ENCODE measurements around the gene KIAA0513.

Gene KIAA0513

GRCh38 chr16:85123891-85124635, 96.5 kb downstream of the KIAA0513 start:
- DNase-seq, result no peak

DNA sequence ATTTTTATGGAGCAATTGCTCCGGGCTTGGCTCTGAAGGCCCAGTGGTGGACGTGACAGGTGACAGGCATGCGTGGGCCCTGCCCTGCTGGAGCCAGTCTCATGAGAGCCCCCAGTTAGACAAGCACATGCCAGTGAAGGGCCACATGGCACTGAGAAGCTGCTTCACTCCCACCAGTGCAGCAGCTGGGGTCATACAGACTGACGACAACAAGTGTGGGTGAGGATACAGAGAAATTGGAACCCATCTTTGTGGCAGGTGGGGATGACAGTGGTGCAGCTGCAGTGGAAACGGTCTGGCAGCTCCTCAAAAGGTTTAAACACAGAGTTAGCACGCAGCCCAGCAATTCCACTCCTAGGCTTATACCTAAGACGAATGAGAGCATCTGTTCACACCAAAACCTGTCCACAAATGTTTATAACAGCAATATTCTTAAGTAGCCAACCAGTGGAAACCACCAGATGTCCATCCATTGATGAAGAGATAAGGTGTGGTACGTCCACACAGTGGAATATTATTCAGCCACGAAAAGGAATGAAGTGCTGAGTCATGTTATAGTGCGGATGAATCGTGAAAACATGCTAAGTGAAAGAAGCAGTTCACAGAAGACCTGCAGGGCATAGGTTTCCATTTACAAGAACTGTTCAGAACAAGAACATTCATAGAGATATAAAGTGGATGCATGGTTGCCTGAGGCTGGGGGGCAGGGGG, 97.2 kb downstream of the KIAA0513 start:
- DNase-seq, result no peak

DNA sequence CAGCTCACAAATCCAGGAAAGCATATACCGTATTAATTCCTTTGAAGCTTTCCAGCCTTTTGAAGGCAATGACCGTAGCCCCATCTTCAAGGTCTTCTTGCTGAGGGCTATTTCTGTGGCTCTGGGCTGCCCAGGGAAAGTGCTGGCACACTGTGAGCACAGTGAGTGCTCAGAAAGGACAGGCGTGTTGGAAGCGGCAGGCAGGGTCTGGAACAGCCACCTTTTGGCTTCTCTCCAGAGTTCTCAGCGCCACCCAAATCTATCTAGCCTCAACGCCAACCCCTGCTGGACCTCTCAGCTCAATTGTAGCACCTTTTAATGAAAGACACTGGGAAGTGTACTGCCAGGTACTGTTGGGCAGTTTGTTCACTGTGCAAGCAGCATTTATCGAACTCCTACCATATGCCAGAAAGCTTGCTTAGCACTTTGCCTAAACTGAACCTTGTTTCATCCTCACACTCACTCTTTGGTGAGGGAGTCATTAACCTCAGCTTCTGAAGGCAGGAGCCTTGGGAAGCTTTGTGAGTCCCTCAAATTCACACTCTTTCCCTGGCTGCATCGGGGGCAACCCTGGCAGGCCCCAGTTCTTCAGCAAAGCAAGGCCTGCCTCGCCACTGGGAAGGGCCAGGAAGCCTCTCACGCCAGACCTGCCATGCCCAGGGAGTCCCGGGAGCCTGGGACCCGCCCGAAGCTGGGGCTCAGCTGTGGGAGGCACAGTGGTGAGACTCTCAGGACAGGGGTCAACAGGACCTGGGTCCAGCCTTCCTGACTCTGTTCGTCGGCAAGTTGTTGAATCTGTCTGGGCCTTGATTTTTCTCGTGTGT, 98.2 kb downstream of the KIAA0513 start:
- no peak for DNase-seq

DNA sequence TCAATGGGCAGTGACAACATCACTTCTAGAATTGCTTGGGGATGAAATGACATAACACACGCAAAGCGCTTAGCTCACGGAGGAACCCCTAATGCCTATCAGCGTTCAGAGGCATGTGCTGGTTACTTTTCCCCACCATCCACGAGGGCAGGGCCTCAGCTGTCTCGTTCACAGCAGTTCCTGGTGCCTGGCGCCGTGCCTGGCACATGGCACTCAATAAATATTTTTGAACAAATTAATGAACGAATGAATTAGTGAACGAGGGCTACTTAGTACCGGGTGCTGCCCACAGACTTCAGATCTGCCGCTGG, 98.8 kb downstream of the KIAA0513 start:
- no peak for DNase-seq

GRCh38 chr16:85126705-85127378, 99.2 kb downstream of the KIAA0513 start:
- no peak for DNase-seq

- DNase-seq, result no peak
These were observed 99.8 kb downstream of the KIAA0513 start for GRCh38 chr16:85127379-85127723.

- DNase-seq, result no peak
These were observed 100.7 kb downstream of the KIAA0513 start for GRCh38 chr16:85128079-85128837.

DNA sequence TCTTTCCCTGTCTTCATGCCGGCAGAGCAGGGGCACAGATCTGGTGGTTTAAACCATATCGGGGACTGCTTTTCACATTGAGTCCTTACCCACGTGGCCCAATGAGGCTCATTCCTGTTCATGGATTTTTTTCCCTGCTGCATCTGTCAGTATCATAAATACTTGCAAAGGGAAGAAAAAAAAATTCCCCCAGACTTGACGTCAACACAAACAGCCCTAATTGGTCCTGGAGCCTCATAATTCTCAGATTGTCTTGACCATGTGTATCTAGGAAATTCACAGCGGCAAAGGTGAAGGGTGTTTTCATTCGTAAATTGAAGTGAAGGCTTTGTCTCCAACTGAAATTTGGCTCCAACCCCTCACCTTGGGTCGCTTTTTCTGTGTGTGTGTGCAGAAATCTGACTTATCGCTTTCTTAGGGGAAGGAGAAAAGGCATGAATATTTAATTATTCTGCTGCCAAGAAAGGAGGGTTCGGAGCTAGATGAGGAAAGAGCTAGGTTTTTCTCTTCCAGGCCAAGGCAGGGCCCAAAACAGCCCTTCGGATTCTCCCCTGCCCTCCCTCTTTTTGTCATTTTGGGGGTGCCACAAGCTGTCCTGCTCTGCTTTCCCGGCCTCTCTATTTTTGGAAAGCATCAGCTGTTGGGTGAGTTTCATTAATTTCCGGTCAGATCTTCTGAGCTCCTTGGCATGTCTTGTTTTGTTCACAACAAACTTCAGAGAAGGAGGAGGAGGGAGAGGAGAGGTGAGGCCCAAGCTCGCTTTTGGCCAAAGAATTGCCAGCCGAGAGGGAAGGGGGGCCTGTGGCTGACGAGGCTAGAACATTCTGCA, 102.5 kb downstream of the KIAA0513 start:
- no peak for DNase-seq

GRCh38 chr16:85130705-85131028, 103.1 kb downstream of the KIAA0513 start:
- DNase-seq, result no peak

DNA sequence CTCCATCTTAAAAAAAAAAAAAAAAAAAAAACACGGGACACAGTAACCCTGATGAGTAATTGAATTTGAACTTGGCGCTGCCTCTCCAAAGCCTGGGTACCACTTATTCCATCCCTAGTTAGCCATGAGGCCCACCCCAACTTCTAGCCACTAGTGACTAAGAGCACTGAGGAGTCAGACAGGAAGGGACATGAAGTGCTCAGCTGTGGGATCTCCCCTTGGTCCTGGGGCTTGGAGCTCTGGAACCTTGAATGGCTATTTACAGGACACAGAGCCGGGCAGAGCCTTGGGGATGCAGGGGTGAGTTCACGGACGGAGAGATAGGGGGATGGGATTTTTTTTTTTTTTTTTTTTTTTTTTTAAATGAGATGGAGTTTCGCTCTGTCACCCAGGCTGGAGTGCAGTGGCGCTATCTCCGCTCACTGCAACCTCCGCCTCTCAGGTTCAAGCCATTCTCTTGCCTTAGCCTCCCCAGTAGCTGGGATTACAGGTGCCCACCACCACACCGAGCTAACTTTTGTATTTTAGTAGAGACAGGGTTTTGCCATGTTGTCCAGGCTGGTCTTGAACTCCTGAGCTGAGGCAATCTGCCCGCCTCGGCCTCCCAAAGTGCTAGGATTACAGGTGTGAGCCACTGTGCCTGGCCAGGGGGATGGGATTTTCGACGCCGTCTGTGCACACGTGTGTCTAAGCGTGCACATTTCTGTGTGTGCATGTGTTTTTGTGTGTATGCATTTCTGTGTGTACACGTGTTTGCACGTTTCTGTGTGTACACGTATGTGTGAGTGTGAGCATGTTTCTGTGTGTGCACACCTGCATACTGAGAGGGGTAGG, 105.1 kb downstream of the KIAA0513 start:
- no peak for DNase-seq

DNA sequence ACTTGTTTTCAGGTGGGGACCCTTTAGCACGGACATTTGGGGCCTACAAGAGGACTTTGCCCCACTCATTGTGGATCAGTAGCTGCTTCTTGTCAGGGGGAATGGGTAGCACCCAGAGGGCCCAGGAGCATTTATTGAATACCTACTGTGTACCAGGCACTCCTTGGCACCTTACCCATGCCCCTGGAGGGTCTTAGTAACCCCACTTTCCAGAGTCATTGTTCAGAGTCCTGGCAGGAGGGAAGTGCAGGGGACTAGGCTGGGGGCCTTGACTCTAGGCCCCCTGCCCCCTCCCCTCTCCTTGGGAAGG, 105.7 kb downstream of the KIAA0513 start:
- DNase-seq, result no peak

DNA sequence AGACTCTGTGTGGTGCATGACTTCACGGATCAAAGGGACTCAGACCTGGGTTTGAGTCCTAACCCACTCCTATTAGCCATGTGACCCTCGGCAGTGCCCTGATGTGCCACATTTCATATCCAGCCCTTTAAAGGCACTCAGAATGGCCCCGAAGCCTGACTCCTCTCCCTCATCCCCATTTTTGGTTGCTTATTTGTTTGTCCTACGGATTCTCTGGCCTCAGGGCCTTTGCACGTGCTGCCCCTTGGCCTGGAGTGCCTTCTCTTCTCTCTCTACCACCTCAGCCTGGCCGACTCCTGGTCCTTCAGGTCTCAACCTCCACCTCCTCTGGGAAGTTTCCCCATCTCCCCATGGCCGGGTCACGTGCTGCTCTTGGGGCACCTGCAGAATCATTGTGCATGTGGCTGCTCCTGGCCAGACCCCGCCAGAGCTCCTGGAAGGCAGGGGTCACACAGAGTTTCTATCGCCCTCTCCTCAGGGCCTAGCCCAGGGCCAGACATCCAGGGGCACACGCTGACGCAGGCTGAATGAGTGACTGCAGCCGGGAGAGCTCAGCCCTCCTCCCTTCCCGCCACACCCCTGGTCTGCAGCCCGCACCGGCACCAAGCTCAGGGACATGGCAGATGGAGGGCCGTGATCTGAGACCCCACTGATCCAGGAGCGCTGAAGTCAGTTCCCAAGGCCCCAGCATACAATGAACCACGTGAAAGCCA, 106.6 kb downstream of the KIAA0513 start:
- DNase-seq, result no peak

DNA sequence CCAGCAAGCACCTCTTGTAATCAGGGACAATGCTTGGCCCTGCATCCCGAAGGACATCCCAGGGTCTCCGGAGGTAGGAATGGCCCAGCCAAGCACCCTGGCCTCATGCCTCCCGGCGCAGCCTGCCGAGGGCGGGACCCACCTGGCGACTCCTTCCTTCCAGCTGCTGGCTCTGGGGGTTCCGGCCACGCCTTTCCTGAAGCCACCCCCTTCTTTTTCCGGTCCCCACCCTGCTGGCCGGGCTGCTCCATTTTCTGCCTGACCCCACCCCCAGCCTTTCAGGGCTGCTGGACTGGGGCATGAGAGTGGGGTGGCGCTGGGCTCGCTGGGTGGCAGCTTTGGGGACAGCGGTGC, 107.2 kb downstream of the KIAA0513 start:
- no peak for DNase-seq

DNA sequence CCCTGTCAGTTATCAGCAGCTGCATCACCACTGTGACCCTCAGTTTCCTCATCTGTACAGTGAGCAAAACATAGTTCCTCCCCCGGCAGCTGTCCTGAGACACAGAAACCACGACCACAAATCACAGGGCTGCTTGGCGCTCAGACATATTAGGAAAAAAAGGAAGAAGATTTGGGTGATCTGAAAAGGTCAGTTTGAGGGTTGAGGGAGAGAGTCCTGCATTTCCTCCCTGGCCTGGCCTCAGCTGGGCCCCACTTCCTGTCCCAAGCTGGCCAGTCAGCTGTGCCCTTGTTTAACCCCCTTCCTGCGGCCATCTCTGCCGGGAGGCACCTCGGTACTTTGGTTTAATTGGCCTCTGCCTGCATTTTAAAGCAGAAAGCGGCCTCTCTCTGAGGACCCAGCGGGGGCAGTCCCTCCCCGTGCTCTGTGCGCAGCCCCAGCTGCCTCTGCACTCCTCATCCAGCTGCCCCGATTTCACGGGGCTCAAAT, 108.7 kb downstream of the KIAA0513 start:
- no peak for DNase-seq

DNA sequence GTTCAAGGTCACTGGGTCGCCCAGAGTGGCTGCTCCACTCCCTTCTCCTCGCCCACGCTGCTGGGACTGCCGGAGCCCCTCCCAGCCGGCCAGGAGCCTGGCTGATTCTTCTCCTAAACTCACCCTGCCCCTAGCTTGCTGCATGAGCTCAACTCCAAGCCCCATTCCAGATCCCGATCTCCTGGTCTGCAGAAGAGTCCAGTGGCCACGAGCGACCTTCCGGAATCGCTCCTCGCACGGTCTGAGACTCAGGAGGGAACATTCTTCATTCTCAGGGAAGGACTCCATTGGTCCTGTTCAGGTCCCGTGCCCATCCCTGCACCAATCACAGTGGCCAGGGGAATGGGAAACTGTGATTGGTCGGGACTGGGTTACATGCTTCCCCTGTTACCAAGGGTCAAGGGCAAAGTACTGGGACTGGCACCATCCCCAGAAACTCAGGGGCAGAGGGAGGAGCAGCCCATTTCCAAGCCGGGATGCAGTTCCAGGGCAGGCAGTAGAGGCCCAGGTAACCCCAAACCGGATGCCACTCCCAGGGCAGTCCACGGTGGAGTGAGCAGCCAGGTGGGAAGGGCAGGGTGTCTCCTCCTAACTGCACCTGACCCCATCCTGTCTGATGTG, 109.2 kb downstream of the KIAA0513 start:
- DNase-seq, result no peak

DNA sequence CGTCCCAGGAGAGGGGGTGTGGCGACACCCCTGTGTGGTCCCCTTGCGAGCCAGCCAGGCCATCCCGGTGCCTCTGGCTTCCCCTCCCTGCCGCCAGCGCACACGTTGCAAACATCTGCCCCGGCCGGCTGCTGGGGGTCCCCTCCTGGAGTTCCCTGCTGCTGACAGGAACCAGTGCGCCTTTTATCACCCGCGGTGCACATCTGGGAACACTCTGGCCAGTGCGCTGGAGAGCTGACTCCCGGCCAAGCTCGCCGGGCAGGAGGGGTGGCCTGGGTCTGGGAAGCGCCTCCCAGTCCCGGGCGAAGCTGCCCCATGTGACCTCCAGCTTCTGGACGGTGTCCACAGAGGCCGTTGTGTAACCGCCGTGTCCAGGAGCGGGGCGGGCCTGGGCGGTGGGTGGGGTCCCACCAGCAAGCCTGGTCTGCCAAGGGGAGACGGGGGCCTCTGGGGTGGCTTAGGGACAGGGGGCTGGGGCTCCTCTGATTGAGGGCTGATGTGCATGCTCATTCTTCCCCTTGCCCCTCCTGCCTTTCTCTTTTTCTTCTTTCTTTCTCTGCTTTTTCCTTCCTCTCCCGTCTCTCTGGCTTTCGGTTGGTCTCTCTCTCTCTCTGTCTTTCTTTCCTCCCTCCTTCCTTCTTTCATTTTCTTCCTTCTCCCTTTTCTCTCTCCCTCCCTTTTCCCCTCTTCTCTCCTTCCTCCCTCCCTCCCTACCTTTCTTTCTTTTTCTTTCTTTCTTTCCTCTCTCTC, 109.9 kb downstream of the KIAA0513 start:
- no peak for DNase-seq

GRCh38 chr16:85138073-85138824, 110.7 kb downstream of the KIAA0513 start:
- no peak for DNase-seq

Data from NCI-H2081 treated with DMSO at 0.1 percent for 48 hours (cell line).